Measurements from ENCODE around the gene C19orf25.
A peak's percentile ranks its signal among the peaks of the same experiment; 100 is the strongest.

The C19orf25 gene

DNA sequence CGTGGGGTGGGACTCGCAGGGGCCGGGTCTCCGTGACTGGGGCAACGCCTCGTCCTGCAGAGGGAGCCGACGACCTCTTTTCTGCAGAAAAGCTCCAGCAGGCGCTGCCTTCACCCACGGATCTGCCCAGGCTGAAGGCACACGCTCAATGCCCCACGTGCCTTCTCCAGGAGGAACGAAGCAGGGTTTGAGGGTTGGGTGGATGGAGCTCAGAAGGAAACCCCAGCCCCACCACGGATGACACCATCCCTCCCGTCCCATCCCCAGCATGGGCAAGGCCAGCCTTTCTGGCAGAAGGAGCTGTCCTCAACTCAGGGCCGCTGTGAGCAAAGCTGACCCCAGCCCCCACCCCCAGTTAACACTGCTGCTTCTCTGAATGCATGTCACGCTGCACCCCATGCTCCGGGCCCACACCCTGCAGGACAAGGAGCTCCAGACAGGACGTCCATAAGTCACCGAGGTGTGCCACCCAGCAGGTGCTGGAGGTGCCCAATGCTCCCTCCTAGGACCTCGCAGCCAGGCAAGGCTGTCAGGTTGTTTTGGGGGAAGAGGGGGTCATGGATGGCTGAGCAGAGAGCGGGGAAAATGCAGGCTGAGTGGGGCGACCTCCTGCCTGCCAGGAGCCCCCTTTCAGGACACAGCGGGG, 7.4 kb downstream of the C19orf25 start:
- Mint-ChIP-seq H3K4me3 (peak overlapping the region; percentile 75), H3K27ac (no peak overlapping the region)
- intact Hi-C loops (cut with micrococcal nuclease): loop anchor here (5.0 kb wide), 1 partner anchor 41 kb away; the partner anchor contains the start of gene ADAMTSL5

DNA sequence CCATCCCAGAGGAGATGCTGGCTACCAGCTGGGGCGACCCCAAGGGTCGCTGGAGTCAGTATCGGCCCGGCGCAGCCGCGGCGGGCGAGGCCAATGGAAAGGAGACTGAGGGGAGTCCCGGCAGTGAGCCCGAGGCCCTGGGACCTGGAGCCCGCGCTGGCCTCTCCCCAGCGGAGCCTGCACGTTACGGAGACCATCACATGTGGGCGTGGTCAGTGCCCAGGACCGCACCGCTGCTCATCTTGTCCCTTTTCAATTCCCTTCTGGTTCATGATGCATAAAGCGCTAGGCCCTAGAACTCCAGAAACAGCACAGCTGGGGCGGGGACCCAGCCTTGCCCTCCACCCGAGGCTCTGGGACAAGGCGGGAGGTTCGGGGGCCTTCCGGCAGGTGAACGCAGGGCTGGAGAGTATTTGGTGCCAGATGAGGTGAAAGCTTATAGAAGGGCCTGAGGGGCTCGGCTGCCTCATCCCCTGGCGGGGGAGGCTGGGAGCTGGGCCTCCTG, 8.0 kb downstream of the C19orf25 start:
- Mint-ChIP-seq H3K4me3 (peak overlapping the region; percentile 75), H3K9me3 (no peaks in the 10 kb centered on the region), H3K4me1 (ENCODE audit: low read depth) (peaks cover 35% of the 10 kb centered on the region), H3K27ac (no peak overlapping the region), H3K36me3 (ENCODE audit: low read depth) (peaks cover 30% of the 10 kb centered on the region), H3K27me3 (peaks cover 72% of the 10 kb centered on the region)
- intact Hi-C loops (cut with micrococcal nuclease): loop anchor here (5.0 kb wide), 1 partner anchor 41 kb away; the partner anchor contains the start of gene ADAMTSL5

More for the DNA sequence above, 7.4 kb downstream of the C19orf25 start:
- H3K36me3 Mint-ChIP-seq (ENCODE audit: low read depth): peaks cover 36% of the 10 kb centered on the region
- peaks cover 68% of the 10 kb centered on the region for H3K27me3 Mint-ChIP-seq
- peaks cover 35% of the 10 kb centered on the region for H3K4me1 Mint-ChIP-seq (ENCODE audit: low read depth)
- H3K9me3 Mint-ChIP-seq: no peaks in the 10 kb centered on the region

DNA sequence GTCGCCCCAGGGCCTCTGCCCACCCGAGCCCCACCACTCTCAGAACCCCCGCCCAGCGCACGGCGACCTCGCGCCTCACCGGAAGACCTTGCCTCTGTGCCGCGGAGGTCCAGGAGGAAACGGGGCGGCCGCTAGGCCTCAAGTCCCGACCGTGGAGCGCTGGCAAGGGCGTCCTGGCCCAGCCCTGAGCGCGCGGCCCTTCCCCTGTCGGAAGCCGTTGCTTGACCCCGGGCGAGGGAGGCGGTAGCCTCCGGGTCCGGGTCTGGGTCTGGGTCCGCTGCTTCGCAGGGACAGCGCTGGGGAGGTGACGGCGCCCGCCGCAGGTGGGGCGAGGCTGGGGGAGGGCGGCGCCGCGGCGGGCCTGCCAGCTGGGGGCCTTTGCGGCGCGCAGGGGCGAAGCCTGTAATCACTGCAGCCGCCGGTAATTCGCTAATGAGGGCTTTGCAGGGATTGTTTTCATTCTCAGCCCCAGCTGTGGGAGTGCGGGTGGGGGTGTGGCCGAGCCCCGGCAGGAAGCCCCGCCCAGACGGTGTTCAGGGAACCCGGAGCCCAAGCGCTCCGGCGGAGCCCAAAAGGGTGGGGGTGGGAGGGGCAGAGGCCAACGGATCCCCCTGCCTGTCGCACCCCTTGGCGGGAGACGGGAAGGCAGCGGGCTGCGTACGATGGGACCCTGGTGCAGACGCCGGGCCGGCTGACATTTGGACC, 8.6 kb downstream of the C19orf25 start:
- peak overlapping the region; percentile 75 for H3K4me3 Mint-ChIP-seq
- no peaks in the 10 kb centered on the region for H3K9me3 Mint-ChIP-seq
- peaks cover 75% of the 10 kb centered on the region for H3K27me3 Mint-ChIP-seq
- intact Hi-C loops (cut with micrococcal nuclease): loop anchor here (5.0 kb wide), 1 partner anchor 42 kb away; the partner anchor contains the start of gene ADAMTSL5
- H3K4me1 Mint-ChIP-seq (ENCODE audit: low read depth): peaks cover 35% of the 10 kb centered on the region
- peaks cover 24% of the 10 kb centered on the region for H3K36me3 Mint-ChIP-seq (ENCODE audit: low read depth)
- H3K27ac Mint-ChIP-seq: peak overlapping the region; percentile 44

DNA sequence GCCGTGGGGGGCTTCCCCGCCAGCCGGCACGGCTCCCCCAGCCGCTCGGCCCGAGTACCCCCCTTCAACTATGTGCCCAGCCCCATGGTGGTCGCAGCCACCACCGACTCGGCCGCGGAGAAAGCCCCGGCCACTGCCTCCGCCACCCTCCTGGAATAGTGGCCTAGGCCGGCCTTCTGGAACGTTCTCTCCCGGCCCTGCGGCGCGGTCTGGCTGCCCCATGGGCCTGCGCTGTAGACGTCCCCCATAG, 9.0 kb downstream of the C19orf25 start:
- peaks cover 74% of the 10 kb centered on the region for H3K27me3 Mint-ChIP-seq
- peak overlapping the region; percentile 44 for H3K27ac Mint-ChIP-seq
- peak overlapping the region; percentile 75 for H3K4me3 Mint-ChIP-seq
- intact Hi-C loops (cut with micrococcal nuclease): loop anchor here (5.0 kb wide), 1 partner anchor 42 kb away; the partner anchor contains the start of gene ADAMTSL5
- no peaks in the 10 kb centered on the region for H3K9me3 Mint-ChIP-seq
- peaks cover 19% of the 10 kb centered on the region for H3K36me3 Mint-ChIP-seq (ENCODE audit: low read depth)
- peaks cover 35% of the 10 kb centered on the region for H3K4me1 Mint-ChIP-seq (ENCODE audit: low read depth)

DNA sequence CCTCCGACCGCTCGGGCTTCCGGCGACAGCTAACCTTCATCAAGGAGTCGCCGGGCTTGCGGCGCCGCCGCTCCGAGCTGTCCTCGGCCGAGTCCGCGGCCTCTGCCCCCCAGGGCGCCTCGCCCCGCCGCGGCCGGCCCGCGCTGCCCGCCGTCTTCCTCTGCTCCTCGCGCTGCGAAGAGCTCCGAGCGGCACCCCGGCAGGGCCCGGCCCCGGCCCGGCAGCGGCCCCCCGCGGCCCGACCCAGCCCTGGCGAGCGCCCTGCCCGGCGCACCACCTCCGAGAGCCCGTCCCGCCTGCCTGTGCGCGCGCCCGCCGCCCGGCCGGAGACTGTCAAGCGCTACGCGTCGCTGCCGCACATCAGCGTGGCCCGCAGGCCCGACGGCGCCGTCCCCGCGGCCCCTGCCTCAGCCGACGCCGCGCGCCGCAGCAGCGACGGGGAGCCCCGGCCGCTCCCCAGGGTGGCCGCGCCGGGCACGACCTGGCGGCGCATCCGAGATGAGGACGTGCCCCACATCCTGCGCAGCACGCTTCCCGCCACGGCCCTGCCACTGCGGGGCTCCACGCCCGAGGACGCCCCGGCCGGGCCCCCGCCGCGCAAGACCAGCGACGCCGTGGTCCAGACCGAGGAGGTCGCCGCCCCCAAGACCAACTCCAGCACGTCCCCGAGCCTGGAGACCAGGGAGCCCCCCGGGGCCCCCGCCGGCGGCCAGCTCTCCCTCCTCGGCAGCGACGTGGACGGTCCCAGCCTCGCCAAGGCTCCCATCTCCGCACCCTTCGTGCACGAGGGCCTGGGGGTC, 9.6 kb downstream of the C19orf25 start:
- peaks cover 14% of the 10 kb centered on the region for H3K36me3 Mint-ChIP-seq (ENCODE audit: low read depth)
- H3K4me1 Mint-ChIP-seq (ENCODE audit: low read depth): peaks cover 35% of the 10 kb centered on the region
- H3K27ac Mint-ChIP-seq: peak overlapping the region; percentile 44
- H3K4me3 Mint-ChIP-seq: peak overlapping the region; percentile 75
- intact Hi-C loops (cut with micrococcal nuclease): loop anchor here (5.0 kb wide), 1 partner anchor 43 kb away; the partner anchor contains the start of gene ADAMTSL5
- H3K27me3 Mint-ChIP-seq: peaks cover 75% of the 10 kb centered on the region
- no peaks in the 10 kb centered on the region for H3K9me3 Mint-ChIP-seq

DNA sequence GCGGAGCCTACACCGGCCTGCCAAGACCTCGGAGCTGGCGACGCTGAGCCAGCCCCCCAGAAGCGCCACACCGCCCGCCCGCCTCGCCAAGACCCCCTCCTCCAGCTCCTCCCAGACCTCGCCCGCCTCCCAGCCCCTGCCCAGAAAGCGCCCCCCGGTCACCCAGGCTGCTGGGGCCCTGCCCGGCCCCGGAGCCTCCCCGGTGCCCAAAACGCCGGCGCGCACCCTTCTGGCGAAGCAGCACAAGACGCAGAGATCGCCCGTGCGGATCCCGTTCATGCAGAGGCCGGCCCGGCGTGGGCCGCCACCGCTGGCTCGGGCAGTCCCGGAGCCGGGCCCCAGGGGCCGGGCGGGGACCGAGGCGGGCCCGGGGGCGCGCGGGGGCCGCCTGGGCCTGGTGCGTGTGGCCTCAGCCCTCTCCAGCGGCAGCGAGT, 10.2 kb downstream of the C19orf25 start:
- no peak overlapping the region for H3K27ac Mint-ChIP-seq
- intact Hi-C loops (cut with micrococcal nuclease): no loop called here
- peaks cover 71% of the 10 kb centered on the region for H3K27me3 Mint-ChIP-seq
- no peak overlapping the region for H3K4me3 Mint-ChIP-seq
- no peaks in the 10 kb centered on the region for H3K9me3 Mint-ChIP-seq
- H3K36me3 Mint-ChIP-seq (ENCODE audit: low read depth): peaks cover 8% of the 10 kb centered on the region
- H3K4me1 Mint-ChIP-seq (ENCODE audit: low read depth): peaks cover 35% of the 10 kb centered on the region

DNA sequence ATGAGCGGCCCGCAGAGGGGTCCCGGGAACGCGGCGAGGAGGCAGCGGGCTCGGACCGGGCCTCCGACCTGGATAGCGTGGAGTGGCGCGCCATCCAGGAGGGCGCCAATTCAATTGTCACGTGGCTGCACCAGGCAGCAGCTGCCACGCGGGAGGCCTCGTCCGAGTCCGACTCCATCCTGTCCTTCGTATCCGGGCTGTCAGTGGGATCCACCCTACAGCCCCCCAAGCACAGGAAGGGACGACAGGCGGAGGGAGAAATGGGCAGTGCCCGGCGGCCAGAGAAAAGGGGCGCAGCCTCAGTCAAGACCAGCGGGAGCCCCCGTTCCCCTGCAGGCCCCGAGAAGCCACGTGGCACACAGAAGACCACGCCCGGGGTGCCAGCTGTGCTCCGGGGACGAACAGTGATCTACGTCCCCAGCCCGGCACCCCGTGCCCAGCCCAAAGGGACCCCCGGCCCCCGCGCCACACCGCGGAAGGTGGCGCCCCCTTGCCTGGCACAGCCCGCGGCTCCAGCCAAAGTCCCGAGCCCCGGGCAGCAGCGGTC, 10.7 kb downstream of the C19orf25 start:
- no peaks in the 10 kb centered on the region for H3K9me3 Mint-ChIP-seq
- H3K36me3 Mint-ChIP-seq (ENCODE audit: low read depth): peaks cover 3% of the 10 kb centered on the region
- H3K27ac Mint-ChIP-seq: no peak overlapping the region
- intact Hi-C loops (cut with micrococcal nuclease): no loop called here
- no peak overlapping the region for H3K4me3 Mint-ChIP-seq
- H3K27me3 Mint-ChIP-seq: peaks cover 67% of the 10 kb centered on the region
- peaks cover 31% of the 10 kb centered on the region for H3K4me1 Mint-ChIP-seq (ENCODE audit: low read depth)

DNA sequence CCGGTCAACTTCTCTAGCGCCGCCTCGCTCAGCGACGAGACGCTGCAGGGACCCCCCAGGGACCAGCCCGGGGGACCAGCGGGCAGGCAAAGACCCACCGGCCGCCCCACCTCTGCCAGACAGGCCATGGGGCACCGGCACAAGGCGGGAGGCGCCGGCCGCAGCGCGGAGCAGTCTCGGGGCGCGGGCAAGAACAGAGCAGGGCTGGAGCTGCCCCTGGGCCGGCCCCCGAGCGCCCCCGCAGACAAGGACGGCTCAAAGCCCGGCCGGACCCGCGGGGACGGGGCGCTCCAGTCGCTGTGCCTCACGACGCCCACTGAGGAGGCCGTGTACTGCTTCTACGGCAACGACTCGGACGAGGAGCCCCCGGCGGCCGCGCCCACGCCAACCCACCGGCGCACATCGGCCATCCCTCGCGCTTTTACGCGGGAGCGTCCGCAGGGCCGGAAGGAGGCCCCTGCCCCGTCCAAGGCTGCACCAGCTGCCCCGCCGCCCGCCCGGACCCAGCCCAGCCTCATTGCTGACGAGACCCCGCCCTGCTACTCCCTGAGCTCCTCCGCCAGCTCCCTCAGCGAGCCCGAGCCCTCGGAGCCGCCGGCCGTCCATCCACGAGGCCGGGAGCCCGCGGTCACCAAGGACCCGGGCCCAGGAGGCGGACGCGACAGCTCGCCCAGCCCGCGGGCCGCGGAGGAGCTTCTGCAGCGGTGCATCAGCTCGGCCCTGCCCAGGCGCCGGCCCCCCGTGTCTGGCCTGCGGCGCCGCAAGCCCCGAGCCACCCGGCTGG, 11.3 kb downstream of the C19orf25 start:
- H3K27me3 Mint-ChIP-seq: peaks cover 61% of the 10 kb centered on the region
- peaks cover 25% of the 10 kb centered on the region for H3K4me1 Mint-ChIP-seq (ENCODE audit: low read depth)
- no peaks in the 10 kb centered on the region for H3K9me3 Mint-ChIP-seq
- intact Hi-C loops (cut with micrococcal nuclease): no loop called here
- no peak overlapping the region for H3K27ac Mint-ChIP-seq
- H3K36me3 Mint-ChIP-seq (ENCODE audit: low read depth): no peaks in the 10 kb centered on the region
- no peak overlapping the region for H3K4me3 Mint-ChIP-seq

DNA sequence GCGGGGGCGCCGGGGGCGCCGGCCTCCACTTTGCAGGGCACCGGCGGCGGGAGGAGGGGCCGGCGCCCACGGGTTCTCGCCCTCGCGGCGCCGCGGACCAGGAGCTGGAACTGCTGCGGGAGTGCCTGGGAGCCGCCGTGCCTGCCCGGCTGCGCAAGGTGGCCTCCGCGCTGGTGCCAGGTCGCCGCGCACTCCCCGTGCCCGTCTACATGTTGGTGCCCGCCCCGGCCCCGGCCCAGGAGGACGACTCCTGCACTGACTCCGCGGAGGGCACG, 11.9 kb downstream of the C19orf25 start:
- peaks cover 55% of the 10 kb centered on the region for H3K27me3 Mint-ChIP-seq
- intact Hi-C loops (cut with micrococcal nuclease): no loop called here
- H3K36me3 Mint-ChIP-seq (ENCODE audit: low read depth): no peaks in the 10 kb centered on the region
- peaks cover 20% of the 10 kb centered on the region for H3K4me1 Mint-ChIP-seq (ENCODE audit: low read depth)
- no peaks in the 10 kb centered on the region for H3K9me3 Mint-ChIP-seq
- H3K4me3 Mint-ChIP-seq: no peak overlapping the region
- H3K27ac Mint-ChIP-seq: no peak overlapping the region

DNA sequence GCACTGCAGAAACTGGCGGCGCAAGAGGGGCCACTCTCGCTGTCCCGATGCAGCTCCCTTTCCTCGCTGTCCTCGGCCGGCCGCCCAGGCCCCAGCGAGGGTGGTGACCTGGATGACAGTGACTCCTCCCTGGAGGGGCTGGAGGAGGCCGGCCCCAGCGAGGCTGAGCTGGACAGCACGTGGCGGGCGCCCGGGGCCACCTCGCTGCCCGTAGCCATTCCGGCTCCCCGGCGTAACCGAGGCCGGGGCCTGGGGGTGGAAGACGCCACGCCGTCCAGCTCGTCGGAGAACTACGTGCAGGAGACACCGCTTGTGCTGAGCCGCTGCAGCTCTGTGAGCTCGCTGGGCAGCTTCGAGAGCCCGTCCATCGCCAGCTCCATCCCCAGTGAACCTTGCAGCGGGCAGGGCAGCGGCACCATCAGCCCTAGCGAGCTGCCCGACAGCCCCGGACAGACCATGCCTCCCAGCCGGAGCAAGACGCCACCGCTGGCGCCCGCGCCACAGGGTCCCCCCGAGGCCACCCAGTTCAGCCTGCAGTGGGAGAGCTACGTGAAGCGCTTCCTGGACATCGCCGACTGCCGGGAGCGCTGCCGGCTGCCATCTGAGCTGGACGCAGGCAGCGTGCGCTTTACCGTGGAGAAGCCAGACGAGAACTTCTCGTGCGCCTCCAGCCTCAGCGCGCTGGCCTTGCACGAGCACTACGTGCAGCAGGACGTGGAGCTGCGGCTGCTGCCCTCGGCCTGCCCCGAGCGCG, 12.4 kb downstream of the C19orf25 start:
- Mint-ChIP-seq H3K27me3 (peaks cover 50% of the 10 kb centered on the region), H3K36me3 (ENCODE audit: low read depth) (no peaks in the 10 kb centered on the region), H3K4me3 (no peak overlapping the region), H3K4me1 (ENCODE audit: low read depth) (peaks cover 14% of the 10 kb centered on the region), H3K9me3 (no peaks in the 10 kb centered on the region), H3K27ac (no peak overlapping the region)
- intact Hi-C loops (cut with micrococcal nuclease): no loop called here

DNA sequence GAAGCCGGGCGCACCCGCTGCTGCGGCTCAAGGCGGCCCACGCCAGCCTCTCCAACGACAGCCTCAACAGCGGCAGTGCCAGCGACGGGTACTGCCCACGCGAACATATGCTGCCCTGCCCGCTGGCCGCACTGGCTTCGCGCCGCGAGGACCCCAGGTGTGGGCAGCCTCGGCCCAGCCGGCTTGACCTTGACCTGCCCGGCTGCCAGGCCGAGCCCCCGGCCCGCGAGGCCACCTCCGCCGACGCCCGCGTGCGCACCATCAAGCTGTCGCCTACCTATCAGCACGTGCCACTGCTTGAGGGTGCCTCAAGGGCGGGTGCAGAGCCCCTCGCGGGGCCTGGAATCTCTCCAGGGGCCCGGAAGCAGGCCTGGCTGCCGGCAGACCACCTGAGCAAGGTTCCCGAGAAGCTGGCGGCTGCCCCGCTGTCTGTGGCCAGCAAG, 13.0 kb downstream of the C19orf25 start:
- H3K27ac Mint-ChIP-seq: no peak overlapping the region

DNA sequence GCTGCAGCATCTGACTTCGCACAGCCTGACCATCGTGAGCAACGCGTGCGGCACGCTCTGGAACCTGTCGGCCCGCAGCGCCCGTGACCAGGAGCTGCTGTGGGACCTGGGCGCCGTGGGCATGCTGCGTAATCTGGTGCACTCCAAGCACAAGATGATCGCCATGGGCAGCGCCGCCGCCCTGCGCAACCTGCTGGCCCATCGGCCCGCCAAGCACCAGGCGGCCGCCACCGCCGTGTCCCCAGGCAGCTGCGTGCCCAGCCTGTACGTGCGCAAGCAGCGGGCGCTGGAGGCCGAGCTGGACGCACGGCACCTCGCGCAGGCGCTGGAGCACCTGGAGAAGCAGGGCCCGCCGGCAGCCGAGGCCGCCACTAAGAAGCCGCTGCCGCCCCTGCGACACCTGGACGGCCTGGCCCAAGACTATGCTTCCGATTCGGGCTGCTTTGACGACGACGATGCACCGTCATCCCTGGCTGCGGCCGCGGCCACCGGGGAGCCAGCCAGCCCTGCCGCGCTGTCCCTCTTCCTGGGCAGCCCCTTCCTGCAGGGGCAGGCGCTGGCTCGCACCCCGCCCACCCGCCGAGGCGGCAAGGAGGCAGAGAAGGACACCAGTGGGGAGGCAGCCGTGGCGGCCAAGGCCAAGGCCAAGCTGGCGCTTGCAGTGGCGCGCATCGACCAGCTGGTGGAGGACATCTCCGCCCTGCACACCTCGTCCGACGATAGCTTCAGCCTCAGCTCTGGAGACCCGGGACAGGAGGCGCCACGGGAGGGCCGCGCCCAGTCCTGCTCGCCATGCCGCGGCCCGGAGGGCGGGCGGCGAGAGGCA, 13.6 kb downstream of the C19orf25 start:
- H3K4me1 Mint-ChIP-seq (ENCODE audit: low read depth): peaks cover 7% of the 10 kb centered on the region
- H3K27me3 Mint-ChIP-seq: peaks cover 39% of the 10 kb centered on the region
- intact Hi-C loops (cut with micrococcal nuclease): no loop called here
- no peak overlapping the region for H3K27ac Mint-ChIP-seq
- peaks cover 7% of the 10 kb centered on the region for H3K36me3 Mint-ChIP-seq (ENCODE audit: low read depth)
- H3K4me3 Mint-ChIP-seq: no peak overlapping the region
- H3K9me3 Mint-ChIP-seq: no peaks in the 10 kb centered on the region

More for the DNA sequence above, 13.0 kb downstream of the C19orf25 start:
- Mint-ChIP-seq H3K36me3 (ENCODE audit: low read depth) (peaks cover 3% of the 10 kb centered on the region), H3K4me1 (ENCODE audit: low read depth) (peaks cover 8% of the 10 kb centered on the region), H3K27me3 (peaks cover 44% of the 10 kb centered on the region), H3K9me3 (no peaks in the 10 kb centered on the region), H3K4me3 (no peak overlapping the region)
- intact Hi-C loops (cut with micrococcal nuclease): no loop called here

Data from dendritic cell treated with granulocyte-macrophage colony-stimulating factor and Interleukin-4, amounts not matched to agents 40 ng/mL and 50 ng/mL, for 4 days (primary cell).